WTC11 (cell line): Measurements from ENCODE around the gene POU2F1. TPM values are rescaled to one million over a fixed set of nuclear protein-coding genes. Genes with fewer than 3 reads are reported as not detected.

ENCODE experiments used
- ATAC-seq: fragments of 200-7000 bp; cut with Tn5 transposase; 2 replicates; pipeline ENCODE4 v1.10.0; 2021; ENCODE audit warnings: mild to moderate bottlenecking, moderate library complexity
- CTCF ChIA-PET: fragments of 300-600 bp; sonication (Branson Sonifier 250); formaldehyde crosslinking; loops from one replicate; lab custom pipeline; 2021; ENCODE audit warnings: antibody characterized with exemption; lab: Charles Lee
- POLR2A ChIA-PET: fragments of 350-600 bp; sonication (Branson Sonifier 250); formaldehyde crosslinking; loops from one replicate; lab custom pipeline; 2021; ENCODE audit warnings: antibody characterized with exemption; lab: Charles Lee
- DNase-seq: peaks from one replicate; pipeline ENCODE4 v3.0.0; 2021; ENCODE audit warnings: low spot score
- H3K27ac Mint-ChIP-seq: 2 replicates; pipeline ENCODE4 v1.8.0; 2021; ENCODE audit warnings: mixed read lengths
- H3K27me3 Mint-ChIP-seq: 2 replicates; pipeline ENCODE4 v1.8.0; 2021; ENCODE audit warnings: low read depth, mild to moderate bottlenecking, moderate library complexity, mixed read lengths
- H3K36me3 Mint-ChIP-seq: 2 replicates; pipeline ENCODE4 v1.8.0; 2021; ENCODE audit warnings: mixed read lengths
- H3K4me1 Mint-ChIP-seq: 2 replicates; pipeline ENCODE4 v1.8.0; 2022; ENCODE audit warnings: mixed read lengths
- H3K4me3 Mint-ChIP-seq: 2 replicates; pipeline ENCODE4 v1.8.0; 2021; ENCODE audit warnings: mild to moderate bottlenecking, moderate library complexity, mixed read lengths
- H3K9me3 Mint-ChIP-seq: 2 replicates; pipeline ENCODE4 v1.8.0; 2021; ENCODE audit warnings: mixed read lengths
- AFF4 ChIP-seq: sonication (generic); formaldehyde crosslinking; IDR thresholded peaks from 2 replicates; pipeline ENCODE4 v1.8.1; 2023; ENCODE audit warnings: mild to moderate bottlenecking, missing genetic modification reagents, borderline replicate concordance
- ATF1 ChIP-seq: sonication (generic); formaldehyde crosslinking; IDR thresholded peaks from 2 replicates; pipeline ENCODE4 v1.8.1; 2023; ENCODE audit warnings: mild to moderate bottlenecking, moderate library complexity, missing genetic modification reagents
- ATF6 ChIP-seq: sonication (generic); formaldehyde crosslinking; IDR thresholded peaks from 2 replicates; pipeline ENCODE4 v1.8.1; 2023; ENCODE audit warnings: mild to moderate bottlenecking, missing genetic modification reagents
- JAZF1 ChIP-seq: fragments of 250-450 bp; sonication (Bioruptor Pico); IDR thresholded peaks from 2 replicates; pipeline ENCODE4 v1.9.0; 2021; ENCODE audit warnings: moderate library complexity, mild to moderate bottlenecking, inconsistent platforms
- JUN ChIP-seq: sonication (generic); formaldehyde crosslinking; IDR thresholded peaks from 2 replicates; pipeline ENCODE4 v1.8.0; 2023; ENCODE audit warnings: mild to moderate bottlenecking, missing genetic modification reagents
- MYBL2 ChIP-seq: sonication (generic); formaldehyde crosslinking; IDR thresholded peaks from 2 replicates; pipeline ENCODE4 v1.8.1; 2023; ENCODE audit warnings: mild to moderate bottlenecking, moderate library complexity, missing genetic modification reagents
- NR3C1 ChIP-seq: sonication (generic); formaldehyde crosslinking; conservative IDR thresholded peaks from 2 replicates; pipeline ENCODE4 v1.8.1; 2023; ENCODE audit warnings: low read depth, mild to moderate bottlenecking, missing genetic modification reagents
- OVOL2 ChIP-seq: fragments of 250-450 bp; sonication (Bioruptor Pico); IDR thresholded peaks from 2 replicates; pipeline ENCODE4 v1.9.0; 2021; ENCODE audit warnings: mild to moderate bottlenecking, borderline replicate concordance
- PRDM15 ChIP-seq: sonication (generic); formaldehyde crosslinking; IDR thresholded peaks from 2 replicates; pipeline ENCODE4 v1.8.0; 2022; ENCODE audit warnings: missing genetic modification reagents
- SMAD3 ChIP-seq: sonication (generic); formaldehyde crosslinking; IDR thresholded peaks from 2 replicates; pipeline ENCODE4 v1.8.0; 2022; ENCODE audit warnings: missing genetic modification reagents, mild to moderate bottlenecking, borderline replicate concordance
- USF1 ChIP-seq: sonication (generic); formaldehyde crosslinking; IDR thresholded peaks from 2 replicates; pipeline ENCODE4 v1.8.0; 2022; ENCODE audit warnings: mild to moderate bottlenecking, missing genetic modification reagents
- ZBTB43 ChIP-seq: sonication (generic); formaldehyde crosslinking; IDR thresholded peaks from 2 replicates; pipeline ENCODE4 v1.8.1; 2023; ENCODE audit warnings: mild to moderate bottlenecking, missing genetic modification reagents
- ZMAT4 ChIP-seq: fragments of 250-450 bp; sonication (Bioruptor Pico); IDR thresholded peaks from 2 replicates; pipeline ENCODE4 v1.9.0; 2021; ENCODE audit warnings: mild to moderate bottlenecking
- ZNF425 ChIP-seq: fragments of 250-450 bp; sonication (Bioruptor Pico); conservative IDR thresholded peaks from 2 replicates; pipeline ENCODE4 v1.9.0; 2021; ENCODE audit warnings: mild to moderate bottlenecking
- ZNF532 ChIP-seq: fragments of 250-450 bp; sonication (Bioruptor Pico); IDR thresholded peaks from 2 replicates; pipeline ENCODE4 v1.9.0; 2021; ENCODE audit warnings: mild to moderate bottlenecking, borderline replicate concordance
- total RNA-seq: library from RNA; stranded (reverse); gene quantifications from 3 replicates; pipeline ENCODE4 v1.2.3, GENCODE V29; 2021

POU2F1 gene
- total RNA-seq, 1 experiment from 2014 or later, result 51.3 TPM

- H3K36me3 Mint-ChIP-seq, result peaks cover 10% of the 10 kb centered on the region; the same call in 1 of the 2 replicates
- ChIA-PET CTCF (interaction anchor here (0.8 to 1.3 kb wide), 4 partner anchors 11 to 142 kb away, joined by 3 to 6 read pairs (median 5); no protein-coding TSS in a partner anchor), POLR2A (interaction anchor here (0.7 kb wide), 1 partner anchor 10 kb away, joined by 3 read pairs; no protein-coding TSS in a partner anchor)
- peak; percentile 34 for ATAC-seq
- peaks cover 8% of the 10 kb centered on the region for H3K9me3 Mint-ChIP-seq
- DNase-seq, result no peak
- H3K4me3 Mint-ChIP-seq, result no peak overlapping the region
- peaks cover 44% of the 10 kb centered on the region for H3K4me1 Mint-ChIP-seq
- TF ChIP-seq AFF4 (CRISPR knock-in tag) (no peak), SMAD3 (CRISPR knock-in tag) (no peak), ZNF532 (CRISPR knock-in tag) (no peak), OVOL2 (CRISPR knock-in tag) (no peak), ZMAT4 (CRISPR knock-in tag) (no peak), PRDM15 (CRISPR knock-in tag) (no peak), ATF1 (CRISPR knock-in tag) (no peak)
- H3K27ac Mint-ChIP-seq, result peak overlapping the region; percentile 58; the same call in 1 of the 2 replicates
- no peaks in the 10 kb centered on the region for H3K27me3 Mint-ChIP-seq
Observed at GRCh38 chr1:167362638-167363037, 142.0 kb downstream of the POU2F1 start.

- peaks cover 47% of the 10 kb centered on the region for H3K4me1 Mint-ChIP-seq
- no peak for ATAC-seq
- H3K27me3 Mint-ChIP-seq, result no peaks in the 10 kb centered on the region
- ChIA-PET CTCF (interaction anchor here (0.6 to 0.8 kb wide), 3 partner anchors 20 to 283 kb away, joined by 3 to 5 read pairs (median 3); no protein-coding TSS in a partner anchor), POLR2A (no interaction called here)
- no peak overlapping the region for H3K4me3 Mint-ChIP-seq
- H3K27ac Mint-ChIP-seq, result no peak overlapping the region
- H3K36me3 Mint-ChIP-seq, result peaks cover 8% of the 10 kb centered on the region; the same call in 1 of the 2 replicates
- DNase-seq, result no peak
- no peaks in the 10 kb centered on the region for H3K9me3 Mint-ChIP-seq
- TF ChIP-seq MYBL2 (CRISPR knock-in tag) (no peak), JAZF1 (CRISPR knock-in tag) (no peak), ZNF425 (CRISPR knock-in tag) (no peak), USF1 (no peak), ZBTB43 (CRISPR knock-in tag) (no peak), NR3C1 (CRISPR knock-in tag) (no peak), ATF6 (CRISPR knock-in tag) (no peak), JUN (CRISPR knock-in tag) (no peak)
Observed at GRCh38 chr1:167364826-167365225, 144.1 kb downstream of the POU2F1 start.
